Endothelial cell of umbilical vein (primary cell): ENCODE results near the gene ADIG. TPM values are rescaled to one million over a fixed set of nuclear protein-coding genes. Genes with fewer than 3 reads are reported as not detected.

Experiments used
- BruUV-seq: library from RNA; stranded (reverse); fragments of 400-500 nt; replicated peaks from 2 replicates; lab custom pipeline; 2021; lab: Mats Ljungman, UMichigan
- CTCF ChIA-PET: fragments of 300-600, 350-600 bp; sonication (Branson Sonifier 250); formaldehyde crosslinking; loops from one replicate; lab custom pipeline; 2021; ENCODE audit warnings: antibody characterized with exemption, inconsistent platforms; lab: Charles Lee
- POLR2A ChIA-PET: fragments of 300-600, 350-600 bp; sonication (Branson Sonifier 250); formaldehyde crosslinking; loops from one replicate; lab custom pipeline; 2021; ENCODE audit warnings: antibody characterized with exemption, inconsistent platforms; lab: Charles Lee
- DNase-seq: peaks from one replicate; pipeline ENCODE4 v3.0.0-alpha.2; 2011; ENCODE audit warnings: low read depth, low spot score
- FAIRE-seq: peaks from 2 replicates; lab custom pipeline; 2011; peaks lifted over from hg19 to GRCh38; lab: Jason Lieb, UNC
- H2AFZ ChIP-seq: 2 replicates; pipeline ENCODE4 v1.6.0; 2012; ENCODE audit warnings: low read depth, low read length, control low read depth, inconsistent platforms
- H3K27ac ChIP-seq: 2 replicates; pipeline ENCODE4 v1.5.1; 2011; ENCODE audit warnings: low read depth, mild to moderate bottlenecking, control low read depth, low read length, moderate library complexity; ENCODE audit not compliant: insufficient read depth
- H3K27me3 ChIP-seq, 2 experiments: 2 replicates each; pipeline versions ENCODE4 v1.6.0 to v1.6.1; 2011; ENCODE audit warnings: low read length in 2 of 2, mixed read lengths in 1 of 2; ENCODE audit not compliant: control insufficient read depth in 2 of 2, insufficient read depth in 2 of 2
- H3K36me3 ChIP-seq, 2 experiments: 2 replicates in 1 of 2; 3 replicates in 1 of 2; pipeline ENCODE4 v1.5.1; 2011; ENCODE audit warnings: low read length in 2 of 2, mild to moderate bottlenecking in 1 of 2, moderate library complexity in 1 of 2; ENCODE audit not compliant: control insufficient read depth in 2 of 2, insufficient read depth in 2 of 2; ENCODE audit errors: extremely low read depth in 1 of 2
- H3K4me1 ChIP-seq: 3 replicates; pipeline ENCODE4 v1.5.1; 2011; ENCODE audit warnings: mild to moderate bottlenecking, low read length; ENCODE audit not compliant: control insufficient read depth, insufficient read depth; ENCODE audit errors: extremely low read depth
- H3K4me2 ChIP-seq: 2 replicates; pipeline ENCODE4 v1.6.1; 2011; ENCODE audit warnings: low read length, control low read depth, mixed read lengths; ENCODE audit not compliant: insufficient read depth
- H3K4me3 ChIP-seq, 3 experiments: fragments of 200-600 bp in 1 of 3; sonication (generic), shearing (Covaris generic) in 1 of 3; replicated peaks in 1 of 3; 2 replicates each; pipeline ENCODE4 v1.5.1; 2011 to 2016; ENCODE audit warnings: control low read depth in 3 of 3, low read length in 3 of 3, mild to moderate bottlenecking in 2 of 3, inconsistent platforms in 1 of 3, low read depth in 1 of 3, moderate library complexity in 1 of 3; ENCODE audit not compliant: insufficient read depth in 1 of 3
- H3K79me2 ChIP-seq: 2 replicates; pipeline ENCODE4 v1.6.0; 2012; ENCODE audit warnings: low read length, inconsistent platforms; ENCODE audit not compliant: control insufficient read depth, insufficient read depth
- H3K9ac ChIP-seq: replicated peaks from 2 replicates; pipeline ENCODE3; 2011; ENCODE audit warnings: low read length, control low read depth; ENCODE audit not compliant: insufficient read depth; ENCODE audit errors: extremely low read depth
- H3K9me1 ChIP-seq: replicated peaks from 3 replicates; pipeline ENCODE4 v1.6.0; 2011; ENCODE audit warnings: mild to moderate bottlenecking, low read length; ENCODE audit not compliant: control insufficient read depth, insufficient read depth; ENCODE audit errors: extremely low read depth
- H3K9me3 ChIP-seq: replicated peaks from 2 replicates; pipeline ENCODE4 v1.5.1; 2012; ENCODE audit warnings: low read length, inconsistent platforms; ENCODE audit not compliant: control insufficient read depth, insufficient read depth
- H4K20me1 ChIP-seq: replicated peaks from 2 replicates; pipeline ENCODE3; 2011; ENCODE audit warnings: mild to moderate bottlenecking, low read length; ENCODE audit not compliant: control insufficient read depth, insufficient read depth; ENCODE audit errors: extremely low read depth
- EZH2 ChIP-seq: IDR thresholded peaks from 2 replicates; pipeline ENCODE4 v1.6.1; 2012; ENCODE audit warnings: borderline replicate concordance, low read depth, mild to moderate bottlenecking, moderate library complexity, low read length, inconsistent platforms; ENCODE audit not compliant: severe bottlenecking
- FOS ChIP-seq: IDR thresholded peaks from 2 replicates; pipeline ENCODE4 v1.6.1; 2011; ENCODE audit warnings: mild to moderate bottlenecking, low read length, moderate library complexity, borderline replicate concordance; ENCODE audit not compliant: insufficient read depth
- GATA2 ChIP-seq: IDR thresholded peaks from 2 replicates; pipeline ENCODE4 v1.7.0; 2011; ENCODE audit warnings: low read depth, mild to moderate bottlenecking, moderate library complexity, mixed read lengths, low read length; ENCODE audit not compliant: insufficient read length, insufficient read depth
- JUN ChIP-seq: IDR thresholded peaks from 2 replicates; pipeline ENCODE4 v1.6.1; 2011; ENCODE audit warnings: borderline replicate concordance, low read depth; ENCODE audit not compliant: insufficient read length, insufficient read depth
- MYC ChIP-seq: IDR thresholded peaks from one replicate; pipeline ENCODE4 v1.6.1; 2011; ENCODE audit warnings: mild to moderate bottlenecking, low read depth, low read length
- POLR2A ChIP-seq: IDR thresholded peaks from 2 replicates; pipeline ENCODE4 v1.6.1; 2012; ENCODE audit warnings: low read depth, mild to moderate bottlenecking, control low read depth, low read length
- POLR2AphosphoS5 ChIP-seq: IDR thresholded peaks from 2 replicates; pipeline ENCODE4 v1.6.1; 2012; ENCODE audit warnings: low read depth, mild to moderate bottlenecking, control low read depth, low read length, moderate library complexity; ENCODE audit not compliant: insufficient read depth
- dilution Hi-C: fragments of 300-500 bp; cut with MboI; formaldehyde crosslinking; loops from one replicate; pipeline ENCODE4 v1.15.0; 2019; ENCODE audit warnings: low sequenced_read_pairs; ENCODE audit not compliant: extremely low pct_ligation_motif_present
- intact Hi-C: fragments of 100-400 bp; cut with micrococcal nuclease; formaldehyde crosslinking; loops from one replicate; pipeline ENCODE4 v1.10.0; 2022
- polyA plus RNA-seq, 4 experiments: library from polyadenylated mRNA; depleted of rRNA in 3 of 4; stranded (reverse) in 3 of 4; unstranded in 1 of 4; fragments of >200 nt; gene quantifications; 2 replicates each; pipeline versions ENCODE4 v1.2.1 to v1.2.3, GENCODE V29; 2011 to 2012; ENCODE audit warnings: missing spikeins in 1 of 4
- total RNA-seq: library from RNA; stranded (reverse); gene quantifications from 2 replicates; pipeline ENCODE4 v1.2.3, GENCODE V29; 2021
- TF ChIP-seq, protein P1 (sequence below), 2 donors: IDR thresholded peaks; 1 replicate in 1 of 2; 2 replicates in 1 of 2; pipeline ENCODE4 v1.5.1; 2011; ENCODE audit warnings: low read length in 2 of 2, mild to moderate bottlenecking in 2 of 2, moderate library complexity in 2 of 2, control low read depth in 1 of 2, inconsistent platforms in 1 of 2, low read depth in 1 of 2; ENCODE audit not compliant: insufficient read depth in 1 of 2; ENCODE audit errors: extremely low read depth in 1 of 2
- TF ChIP-seq, protein P2 (sequence below): IDR thresholded peaks from 2 replicates; pipeline ENCODE4 v1.6.1; 2011; ENCODE audit not compliant: insufficient read depth, insufficient read length

ADIG gene
- total and polyA plus RNA-seq, 2 donors (not counting 3 experiments of a cell fraction or from before 2014, with no cell fraction given) = not detected

DNA sequence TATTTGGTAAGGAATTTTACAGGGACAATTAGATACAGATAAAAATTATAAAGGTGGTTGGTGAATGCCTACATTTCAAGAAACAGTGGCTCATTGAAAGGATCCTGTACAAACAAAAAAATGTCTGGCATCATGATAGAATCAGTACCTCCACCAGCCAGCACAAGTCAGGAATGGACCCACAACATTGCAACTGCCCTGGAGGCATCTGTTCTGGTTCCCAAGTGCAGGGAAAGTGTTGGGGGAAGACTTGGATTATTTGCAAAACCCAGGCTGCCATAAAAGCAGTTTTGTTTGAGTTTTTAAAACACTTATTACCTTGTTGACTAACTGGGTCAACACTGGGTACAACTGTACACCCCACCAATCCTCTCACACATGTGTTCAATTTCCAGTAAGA lies 44.9 kb downstream of the ADIG start:
- POLR2A ChIA-PET = no interaction called here
- Histone ChIP-seq H3K9ac (no peak overlapping the region), H3K9me1 (no peaks in the 10 kb centered on the region), H3K4me2 (no peak overlapping the region), H3K27ac (no peak overlapping the region), H3K4me1 (no peaks in the 10 kb centered on the region), H3K27me3 (peaks cover 5 to 8% of the 10 kb centered on the region in 2 experiments), H3K36me3 (no peaks in the 10 kb centered on the region), H4K20me1 (no peaks in the 10 kb centered on the region), H3K79me2 (no peaks in the 10 kb centered on the region), H3K9me3 (no peaks in the 10 kb centered on the region), H3K4me3 (no peak overlapping the region), H2AFZ (no peak overlapping the region)
- FAIRE-seq (no peak), DNase-seq (no peak)
- TF ChIP-seq POLR2A (no peak), EZH2 (no peak), MYC (no peak), GATA2 (no peak), FOS (no peak), POLR2AphosphoS5 (no peak), JUN (no peak)
- TF ChIP-seq, protein P1, sequence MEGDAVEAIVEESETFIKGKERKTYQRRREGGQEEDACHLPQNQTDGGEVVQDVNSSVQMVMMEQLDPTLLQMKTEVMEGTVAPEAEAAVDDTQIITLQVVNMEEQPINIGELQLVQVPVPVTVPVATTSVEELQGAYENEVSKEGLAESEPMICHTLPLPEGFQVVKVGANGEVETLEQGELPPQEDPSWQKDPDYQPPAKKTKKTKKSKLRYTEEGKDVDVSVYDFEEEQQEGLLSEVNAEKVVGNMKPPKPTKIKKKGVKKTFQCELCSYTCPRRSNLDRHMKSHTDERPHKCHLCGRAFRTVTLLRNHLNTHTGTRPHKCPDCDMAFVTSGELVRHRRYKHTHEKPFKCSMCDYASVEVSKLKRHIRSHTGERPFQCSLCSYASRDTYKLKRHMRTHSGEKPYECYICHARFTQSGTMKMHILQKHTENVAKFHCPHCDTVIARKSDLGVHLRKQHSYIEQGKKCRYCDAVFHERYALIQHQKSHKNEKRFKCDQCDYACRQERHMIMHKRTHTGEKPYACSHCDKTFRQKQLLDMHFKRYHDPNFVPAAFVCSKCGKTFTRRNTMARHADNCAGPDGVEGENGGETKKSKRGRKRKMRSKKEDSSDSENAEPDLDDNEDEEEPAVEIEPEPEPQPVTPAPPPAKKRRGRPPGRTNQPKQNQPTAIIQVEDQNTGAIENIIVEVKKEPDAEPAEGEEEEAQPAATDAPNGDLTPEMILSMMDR (IDR thresholded peaks at IDR 0.05; ENCODE audit: extremely low read depth in 1 of 2, insufficient read depth in 1 of 2, low read depth in 1 of 2, low read length in 2 of 2) = no peak
- TF ChIP-seq, protein P2, sequence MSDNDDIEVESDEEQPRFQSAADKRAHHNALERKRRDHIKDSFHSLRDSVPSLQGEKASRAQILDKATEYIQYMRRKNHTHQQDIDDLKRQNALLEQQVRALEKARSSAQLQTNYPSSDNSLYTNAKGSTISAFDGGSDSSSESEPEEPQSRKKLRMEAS = no peak
- CTCF ChIA-PET = no interaction called here
- no TSS peak for BruUV-seq
- dilution Hi-C loops = no loop called here
- intact Hi-C loops = no loop called here
